Glutamatergic neuron (in vitro differentiated cells): ENCODE data around the gene MSRB3. TPM values are rescaled to one million over a fixed set of nuclear protein-coding genes. Genes with fewer than 3 reads are reported as not detected.

Source experiments
- DNase-seq: peaks from one replicate; pipeline ENCODE4 v3.0.0; 2022
- H3K27ac Mint-ChIP-seq: one replicate; pipeline ENCODE4 v1.8.0; 2020; ENCODE audit warnings: mild to moderate bottlenecking, mixed read lengths, inconsistent platforms; ENCODE audit not compliant: unreplicated experiment
- H3K27me3 Mint-ChIP-seq: one replicate; pipeline ENCODE4 v1.8.0; 2020; ENCODE audit warnings: mild to moderate bottlenecking, moderate library complexity, mixed read lengths, inconsistent platforms; ENCODE audit not compliant: unreplicated experiment
- H3K36me3 Mint-ChIP-seq: one replicate; pipeline ENCODE4 v1.8.0; 2020; ENCODE audit warnings: mild to moderate bottlenecking, mixed read lengths, inconsistent platforms; ENCODE audit not compliant: unreplicated experiment
- H3K4me1 Mint-ChIP-seq: one replicate; pipeline ENCODE4 v1.8.0; 2020; ENCODE audit warnings: mild to moderate bottlenecking, low read depth, mixed read lengths, inconsistent platforms; ENCODE audit not compliant: unreplicated experiment
- H3K4me3 Mint-ChIP-seq: one replicate; pipeline ENCODE4 v1.8.0; 2020; ENCODE audit warnings: mild to moderate bottlenecking, mixed read lengths, inconsistent platforms; ENCODE audit not compliant: unreplicated experiment
- H3K9me3 Mint-ChIP-seq: one replicate; pipeline ENCODE4 v1.8.0; 2020; ENCODE audit warnings: mild to moderate bottlenecking, moderate library complexity, mixed read lengths, inconsistent platforms; ENCODE audit not compliant: unreplicated experiment
- long read RNA-seq: library from polyadenylated mRNA; unstranded; transcript quantifications from one replicate; pipeline ENCODE4 v2.0.0, GENCODE V29; 2020; ENCODE audit not compliant: unreplicated experiment
- total RNA-seq: library from RNA; stranded (reverse); fragmentation: NEBNext Ultra II Directional; extraction: Animal tissue kit (Norgen Biotek cat#: 25700); gene quantifications from one replicate; pipeline ENCODE4 v1.2.1, GENCODE V29; 2021; ENCODE audit not compliant: unreplicated experiment
- TF ChIP-seq, protein P1 (sequence below): fragments of 200-600 bp; sonication (generic); IDR thresholded peaks from one replicate; pipeline ENCODE4 v1.5.0; 2021; ENCODE audit not compliant: partially characterized antibody, unreplicated experiment

MSRB3 gene
- 1.6 TPM for total RNA-seq
- long read RNA-seq: 0 reads

- no peaks in the 10 kb centered on the region for H3K36me3 Mint-ChIP-seq
- H3K27me3 Mint-ChIP-seq: peaks cover 6% of the 10 kb centered on the region
- TF ChIP-seq, protein P1, sequence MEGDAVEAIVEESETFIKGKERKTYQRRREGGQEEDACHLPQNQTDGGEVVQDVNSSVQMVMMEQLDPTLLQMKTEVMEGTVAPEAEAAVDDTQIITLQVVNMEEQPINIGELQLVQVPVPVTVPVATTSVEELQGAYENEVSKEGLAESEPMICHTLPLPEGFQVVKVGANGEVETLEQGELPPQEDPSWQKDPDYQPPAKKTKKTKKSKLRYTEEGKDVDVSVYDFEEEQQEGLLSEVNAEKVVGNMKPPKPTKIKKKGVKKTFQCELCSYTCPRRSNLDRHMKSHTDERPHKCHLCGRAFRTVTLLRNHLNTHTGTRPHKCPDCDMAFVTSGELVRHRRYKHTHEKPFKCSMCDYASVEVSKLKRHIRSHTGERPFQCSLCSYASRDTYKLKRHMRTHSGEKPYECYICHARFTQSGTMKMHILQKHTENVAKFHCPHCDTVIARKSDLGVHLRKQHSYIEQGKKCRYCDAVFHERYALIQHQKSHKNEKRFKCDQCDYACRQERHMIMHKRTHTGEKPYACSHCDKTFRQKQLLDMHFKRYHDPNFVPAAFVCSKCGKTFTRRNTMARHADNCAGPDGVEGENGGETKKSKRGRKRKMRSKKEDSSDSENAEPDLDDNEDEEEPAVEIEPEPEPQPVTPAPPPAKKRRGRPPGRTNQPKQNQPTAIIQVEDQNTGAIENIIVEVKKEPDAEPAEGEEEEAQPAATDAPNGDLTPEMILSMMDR: no peak
- H3K9me3 Mint-ChIP-seq: no peaks in the 10 kb centered on the region
- no peak within 1 kb of the TSS for H3K27ac Mint-ChIP-seq
- H3K4me1 Mint-ChIP-seq: no peaks in the 10 kb centered on the region
- peak within 1 kb of the TSS; percentile 71 for H3K4me3 Mint-ChIP-seq
- peak; percentile 74 for DNase-seq
Measured at GRCh38 chr12:65278576-65279368, at the start of gene MSRB3. Gene MSRB3 (plus strand): TSS chr12:65278683. CDS start chr12:65308580, 29,897 bp downstream.

- H3K27ac Mint-ChIP-seq: no peak overlapping the region
- no peaks in the 10 kb centered on the region for H3K4me1 Mint-ChIP-seq
- DNase-seq: no peak
- H3K9me3 Mint-ChIP-seq: no peaks in the 10 kb centered on the region
- H3K36me3 Mint-ChIP-seq: peaks cover 23% of the 10 kb centered on the region
- TF ChIP-seq, protein P1: no peak
- no peaks in the 10 kb centered on the region for H3K27me3 Mint-ChIP-seq
- no peak overlapping the region for H3K4me3 Mint-ChIP-seq
Measured at GRCh38 chr12:65229441-65229840, 49.0 kb upstream of the MSRB3 start.

DNA sequence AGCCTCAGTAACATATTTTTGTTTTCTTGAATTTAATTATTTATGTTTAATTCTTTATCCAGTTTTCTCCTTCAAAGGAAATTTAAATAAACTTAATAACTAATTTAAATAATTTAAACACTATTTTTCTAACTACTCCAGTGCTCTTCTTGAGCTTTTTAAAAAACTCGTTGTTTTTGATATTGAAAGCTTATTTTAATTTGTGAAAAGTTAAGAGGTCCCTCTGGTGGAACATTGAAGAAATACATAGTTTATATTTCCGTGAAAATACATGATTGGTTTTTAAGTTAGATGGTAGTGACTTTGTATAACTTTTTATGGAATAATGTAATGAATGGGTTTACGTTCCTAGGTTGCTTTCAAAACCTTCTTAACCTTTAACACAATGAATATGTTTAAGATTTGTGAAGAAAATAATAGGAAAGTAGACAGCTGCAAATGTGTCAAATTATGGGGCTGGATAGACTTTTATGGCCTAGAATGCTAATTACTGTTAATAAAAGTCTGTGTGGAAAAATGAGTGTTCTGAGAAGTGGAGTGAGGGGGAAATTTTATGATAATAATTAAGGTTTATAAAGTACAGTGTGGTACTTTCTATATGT is 45.9 kb upstream of the MSRB3 start:
- no peak for DNase-seq
- Mint-ChIP-seq H3K27me3 (no peaks in the 10 kb centered on the region), H3K4me3 (no peak overlapping the region), H3K9me3 (no peaks in the 10 kb centered on the region), H3K27ac (no peak overlapping the region), H3K4me1 (no peaks in the 10 kb centered on the region), H3K36me3 (peaks cover 15% of the 10 kb centered on the region)
- TF ChIP-seq, protein P1: peak; percentile 76

GRCh38 chr12:65237153-65237552 is 41.3 kb upstream of the MSRB3 start:
- Mint-ChIP-seq H3K4me3 (no peak overlapping the region), H3K27ac (no peak overlapping the region), H3K36me3 (no peaks in the 10 kb centered on the region), H3K27me3 (no peaks in the 10 kb centered on the region), H3K4me1 (no peaks in the 10 kb centered on the region), H3K9me3 (no peaks in the 10 kb centered on the region)
- TF ChIP-seq, protein P1: no peak
- DNase-seq: no peak

- Mint-ChIP-seq H3K36me3 (no peaks in the 10 kb centered on the region), H3K27ac (no peak overlapping the region), H3K4me1 (no peaks in the 10 kb centered on the region), H3K9me3 (no peaks in the 10 kb centered on the region), H3K4me3 (no peak overlapping the region), H3K27me3 (no peaks in the 10 kb centered on the region)
- TF ChIP-seq, protein P1: no peak
- no peak for DNase-seq
Measured at GRCh38 chr12:65238609-65239008, 39.9 kb upstream of the MSRB3 start.
